Measurements from ENCODE around the gene ZNF8.
"Not testable (repeated sequence)": the region's sequence is repeated elsewhere in the genome, so short reads cannot be mapped to it uniquely, and the experiment has no call there.

The ZNF8 gene

DNA sequence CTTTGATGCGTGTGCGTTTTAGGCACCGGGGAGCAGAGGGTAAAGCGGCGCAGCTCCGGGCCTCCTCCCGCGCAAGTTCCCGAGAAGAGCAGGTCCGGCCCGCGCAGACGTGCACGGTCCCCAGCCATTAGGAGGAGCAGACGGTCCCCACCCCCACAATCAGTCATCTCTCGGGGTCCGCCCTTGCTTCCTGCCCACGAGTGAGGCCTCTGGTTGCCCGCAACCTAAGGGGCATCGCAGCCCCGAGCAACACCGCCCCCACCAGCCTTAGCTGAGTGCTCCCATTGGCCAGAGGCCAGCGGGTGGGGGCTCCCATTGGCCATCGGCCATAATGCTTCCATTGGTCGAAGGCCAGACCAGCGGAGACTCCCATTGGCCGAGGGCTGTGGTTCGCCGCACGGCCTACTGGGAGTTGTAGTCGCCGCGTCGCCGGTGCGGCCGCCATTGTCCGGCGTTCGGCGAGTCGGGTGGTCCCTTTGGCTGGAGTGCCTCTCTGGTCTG lies at the start of gene ZNF8:
Gene ZNF8 (plus strand): TSS at position 415 of the 501 bp plus-strand sequence. CDS start 127 bp downstream, outside the sequence.
- Mint-ChIP-seq H3K4me3 (peak within 1 kb of the TSS; percentile 88), H3K27ac (peak within 1 kb of the TSS; percentile 90), H3K27me3 (ENCODE audit: low read depth) (no peaks in the 10 kb centered on the region), H3K4me1 (ENCODE audit: low read depth) (peaks cover 18% of the 10 kb centered on the region), H3K36me3 (ENCODE audit: low read depth) (peaks cover 71% of the 10 kb centered on the region), H3K9me3 (peaks cover 41% of the 10 kb centered on the region)
- DNase-seq (ENCODE audit: low spot score) = peak; percentile 99

DNA sequence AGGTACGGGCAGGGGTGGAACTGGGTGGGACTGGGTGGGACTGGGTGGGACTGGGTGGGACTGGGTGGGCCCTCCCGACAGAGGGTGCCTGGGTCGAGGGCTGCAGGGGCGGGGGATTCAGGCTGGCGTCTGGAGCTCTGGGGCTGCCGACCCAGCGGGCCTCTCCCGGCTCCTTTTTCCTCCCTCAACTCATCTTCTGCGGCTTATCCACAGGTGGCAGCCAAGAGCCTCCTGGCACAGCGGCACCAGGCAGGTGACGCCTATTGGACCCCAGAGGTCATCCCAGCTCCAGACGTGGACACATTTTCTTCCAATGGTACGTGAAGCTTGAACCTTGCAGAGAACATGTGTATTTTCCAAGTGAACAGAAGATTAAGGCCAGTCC lies 49.5 kb upstream of the ZNF8 start:
- no peak for DNase-seq (ENCODE audit: low spot score)
- peak overlapping the region; percentile 94 for H3K4me3 Mint-ChIP-seq
- peaks cover 13% of the 10 kb centered on the region for H3K4me1 Mint-ChIP-seq (ENCODE audit: low read depth)
- H3K36me3 Mint-ChIP-seq (ENCODE audit: low read depth) = peaks cover 53% of the 10 kb centered on the region
- H3K9me3 Mint-ChIP-seq = peaks cover 52% of the 10 kb centered on the region
- H3K27ac Mint-ChIP-seq = peak overlapping the region; percentile 53
- no peaks in the 10 kb centered on the region for H3K27me3 Mint-ChIP-seq (ENCODE audit: low read depth)

DNA sequence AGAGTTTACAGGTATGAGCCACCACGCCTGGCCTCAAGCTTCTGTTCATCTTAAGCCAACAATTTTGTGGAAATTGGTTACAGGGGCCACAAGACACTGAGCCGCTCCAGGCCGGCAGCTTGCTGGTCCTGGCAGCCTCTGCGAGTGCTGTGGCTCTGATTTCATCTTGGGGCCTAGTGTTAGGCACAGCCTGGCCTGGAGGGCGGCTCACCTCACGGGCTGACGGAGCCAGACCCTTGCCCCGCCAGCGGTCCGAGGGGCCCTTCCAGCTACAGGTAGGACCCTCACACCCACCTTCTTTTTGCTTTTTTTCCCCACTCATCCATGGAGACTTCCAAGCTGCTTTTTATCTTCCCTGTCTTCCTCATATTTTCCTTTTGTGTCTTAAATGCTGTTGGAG lies 41.4 kb upstream of the ZNF8 start:
- DNase-seq (ENCODE audit: low spot score) = no peak
- H3K27ac Mint-ChIP-seq = no peak overlapping the region

DNA sequence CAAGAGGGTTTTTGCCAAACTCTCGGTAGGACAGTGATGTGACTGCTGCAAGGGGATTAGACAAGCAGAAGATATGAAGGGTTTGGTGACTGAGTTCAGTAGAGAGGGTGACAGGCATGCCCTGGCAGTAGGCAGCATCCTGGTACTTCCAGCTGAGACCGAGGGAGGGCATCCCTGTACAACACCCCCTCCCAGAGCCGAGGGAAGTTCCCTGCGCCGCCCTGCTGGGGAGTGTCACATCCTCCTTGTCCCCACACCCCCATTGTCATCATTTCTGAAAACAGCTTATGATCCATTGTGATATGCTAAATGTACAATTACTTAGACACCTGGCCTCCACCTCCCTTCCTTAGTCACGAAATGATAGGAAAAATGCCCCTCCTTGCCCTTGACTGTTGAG lies 35.4 kb upstream of the ZNF8 start:
- H3K36me3 Mint-ChIP-seq (ENCODE audit: low read depth) = peaks cover 94% of the 10 kb centered on the region
- H3K27me3 Mint-ChIP-seq (ENCODE audit: low read depth) = no peaks in the 10 kb centered on the region
- no peak for DNase-seq (ENCODE audit: low spot score)
- H3K9me3 Mint-ChIP-seq = peaks cover 69% of the 10 kb centered on the region
- no peak overlapping the region for H3K27ac Mint-ChIP-seq
- H3K4me3 Mint-ChIP-seq = no peak overlapping the region
- H3K4me1 Mint-ChIP-seq (ENCODE audit: low read depth) = no peaks in the 10 kb centered on the region

More for the DNA sequence above, 41.4 kb upstream of the ZNF8 start:
- H3K4me1 Mint-ChIP-seq (ENCODE audit: low read depth) = no peaks in the 10 kb centered on the region
- peaks cover 90% of the 10 kb centered on the region for H3K36me3 Mint-ChIP-seq (ENCODE audit: low read depth)
- H3K9me3 Mint-ChIP-seq = peaks cover 57% of the 10 kb centered on the region
- H3K4me3 Mint-ChIP-seq = no peak overlapping the region
- no peaks in the 10 kb centered on the region for H3K27me3 Mint-ChIP-seq (ENCODE audit: low read depth)

DNA sequence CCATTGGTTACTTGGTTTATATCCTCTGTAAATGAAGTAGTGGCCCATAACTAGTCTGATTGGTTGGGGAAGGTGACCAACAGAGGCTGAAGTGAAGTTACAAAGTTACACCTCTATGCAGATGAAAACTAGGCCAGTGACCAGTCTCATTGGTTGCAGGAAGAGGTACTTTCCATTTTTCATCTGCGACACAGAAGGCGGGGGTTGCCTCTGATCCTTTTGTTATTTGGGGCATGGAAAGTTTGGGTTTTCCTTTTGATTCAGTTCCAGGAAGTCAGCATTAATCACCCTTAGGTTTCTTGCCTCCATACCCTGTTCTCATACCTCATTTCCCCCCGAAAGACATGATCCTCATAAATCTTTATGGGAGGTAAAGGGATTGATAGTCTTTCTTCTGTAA lies 29.9 kb upstream of the ZNF8 start:
- Mint-ChIP-seq H3K4me1 (ENCODE audit: low read depth) (no peaks in the 10 kb centered on the region), H3K9me3 (peaks cover 74% of the 10 kb centered on the region), H3K36me3 (ENCODE audit: low read depth) (peaks cover 95% of the 10 kb centered on the region), H3K4me3 (no peak overlapping the region), H3K27ac (no peak overlapping the region), H3K27me3 (ENCODE audit: low read depth) (no peaks in the 10 kb centered on the region)
- no peak for DNase-seq (ENCODE audit: low spot score)

DNA sequence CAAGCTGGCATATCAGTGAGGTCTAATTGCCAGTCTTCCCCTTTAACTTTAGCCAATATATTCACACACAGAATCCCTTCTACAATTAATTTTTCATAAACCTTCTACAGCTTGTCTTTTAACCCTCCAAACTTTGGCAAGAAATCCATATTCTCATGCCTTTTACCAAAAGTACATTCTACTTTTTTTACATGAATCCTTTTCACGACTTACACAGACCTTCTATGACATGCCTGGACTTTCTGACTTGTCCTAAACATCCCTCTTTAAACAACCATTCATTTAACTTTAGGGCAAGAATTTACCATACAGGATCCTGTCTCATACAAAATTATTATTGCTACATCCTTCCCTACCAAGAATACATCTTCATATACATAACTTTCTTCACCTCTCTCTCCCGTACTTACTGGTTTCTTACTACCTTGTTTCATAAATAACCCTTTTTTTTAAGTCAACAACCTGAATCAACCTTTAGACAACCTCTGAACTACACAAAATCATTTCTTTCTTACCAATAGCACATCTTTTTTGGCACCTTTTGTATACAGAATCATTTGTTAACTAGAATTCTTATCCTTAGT lies 26.6 kb upstream of the ZNF8 start:
- Mint-ChIP-seq H3K9me3 (peaks cover 73% of the 10 kb centered on the region), H3K36me3 (ENCODE audit: low read depth) (peaks cover 94% of the 10 kb centered on the region), H3K4me1 (ENCODE audit: low read depth) (no peaks in the 10 kb centered on the region), H3K4me3 (no peak overlapping the region), H3K27me3 (ENCODE audit: low read depth) (no peaks in the 10 kb centered on the region), H3K27ac (no peak overlapping the region)
- no peak for DNase-seq (ENCODE audit: low spot score)

DNA sequence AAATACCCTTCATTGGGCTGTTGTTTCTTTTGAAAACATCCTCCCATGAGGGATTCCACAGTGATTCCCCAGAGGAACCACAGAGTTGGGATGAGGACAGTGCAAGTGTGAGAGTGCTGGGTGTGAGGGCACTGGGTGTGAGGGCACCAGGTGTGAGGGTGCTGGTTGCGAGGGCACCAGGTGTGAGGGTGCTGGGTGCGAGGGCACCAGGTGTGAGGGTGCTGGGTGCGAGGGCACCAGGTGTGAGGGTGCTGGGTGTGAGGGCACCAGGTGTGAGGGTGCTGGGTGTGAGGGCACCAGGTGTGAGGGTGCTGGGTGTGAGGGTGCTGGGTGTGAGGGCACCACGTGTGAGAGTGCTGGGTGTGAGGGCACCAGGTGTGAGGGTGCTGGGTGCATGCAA lies 20.5 kb upstream of the ZNF8 start:
- H3K27ac Mint-ChIP-seq; H3K4me3 Mint-ChIP-seq; H3K4me1 Mint-ChIP-seq (ENCODE audit: low read depth); DNase-seq (ENCODE audit: low spot score); H3K27me3 Mint-ChIP-seq (ENCODE audit: low read depth): not testable (repeated sequence)
- H3K36me3 Mint-ChIP-seq (ENCODE audit: low read depth) = peaks cover 94% of the 10 kb centered on the region
- H3K9me3 Mint-ChIP-seq = peaks cover 77% of the 10 kb centered on the region

DNA sequence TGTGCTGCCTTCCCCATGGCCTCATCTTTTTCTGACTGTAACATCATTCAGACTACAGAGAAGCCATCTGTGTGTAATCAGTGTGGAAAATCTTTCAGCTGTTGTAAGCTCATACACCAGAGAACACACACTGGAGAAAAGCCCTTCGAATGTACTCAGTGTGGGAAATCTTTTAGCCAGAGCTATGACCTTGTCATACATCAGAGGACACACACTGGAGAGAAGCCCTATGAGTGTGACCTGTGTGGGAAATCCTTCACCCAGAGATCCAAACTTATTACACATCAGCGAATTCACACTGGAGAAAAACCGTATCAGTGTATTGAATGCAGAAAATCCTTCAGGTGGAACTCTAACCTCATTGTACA lies 17.2 kb upstream of the ZNF8 start:
- Mint-ChIP-seq H3K4me1 (ENCODE audit: low read depth) (no peaks in the 10 kb centered on the region), H3K4me3 (no peak overlapping the region), H3K27ac (no peak overlapping the region), H3K9me3 (peaks cover 59% of the 10 kb centered on the region), H3K27me3 (ENCODE audit: low read depth) (no peaks in the 10 kb centered on the region), H3K36me3 (ENCODE audit: low read depth) (peaks cover 76% of the 10 kb centered on the region)
- no peak for DNase-seq (ENCODE audit: low spot score)

DNA sequence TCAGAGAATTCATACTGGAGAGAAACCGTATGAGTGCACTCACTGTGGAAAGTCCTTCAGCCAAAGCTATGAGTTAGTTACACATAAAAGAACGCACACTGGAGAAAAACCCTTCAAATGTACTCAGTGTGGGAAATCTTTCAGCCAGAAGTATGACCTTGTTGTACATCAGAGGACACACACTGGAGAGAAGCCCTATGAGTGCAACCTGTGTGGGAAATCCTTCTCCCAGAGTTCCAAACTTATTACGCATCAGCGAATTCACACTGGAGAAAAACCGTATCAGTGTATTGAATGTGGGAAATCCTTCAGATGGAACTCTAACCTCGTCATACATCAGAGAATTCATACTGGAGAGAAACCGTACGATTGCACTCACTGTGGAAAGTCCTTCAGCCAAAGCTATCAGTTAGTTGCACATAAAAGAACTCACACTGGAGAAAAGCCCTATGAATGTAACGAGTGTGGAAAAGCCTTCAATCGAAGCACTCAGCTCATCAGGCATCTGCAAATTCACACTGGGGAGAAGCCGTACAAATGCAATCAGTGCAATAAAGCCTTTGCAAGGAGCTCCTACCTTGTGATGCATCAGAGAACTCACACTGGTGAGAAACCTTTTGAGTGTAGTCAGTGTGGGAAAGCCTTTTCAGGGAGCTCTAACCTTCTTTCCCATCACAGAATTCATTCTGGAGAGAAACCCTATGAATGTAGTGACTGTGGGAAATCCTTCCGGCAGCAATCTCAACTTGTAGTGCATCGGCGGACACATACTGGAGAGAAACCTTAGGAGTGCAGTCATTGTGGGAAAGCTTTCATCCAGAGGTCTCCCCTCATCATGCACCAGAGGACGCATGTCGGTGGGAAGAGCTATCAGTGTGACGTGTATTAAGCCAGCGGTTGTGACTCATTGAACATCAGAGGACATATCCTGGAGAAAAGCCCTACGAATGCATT lies 16.5 kb upstream of the ZNF8 start:
- Mint-ChIP-seq H3K36me3 (ENCODE audit: low read depth) (peaks cover 73% of the 10 kb centered on the region), H3K4me3 (no peak overlapping the region), H3K27ac (no peak overlapping the region), H3K9me3 (peaks cover 55% of the 10 kb centered on the region), H3K27me3 (ENCODE audit: low read depth) (no peaks in the 10 kb centered on the region), H3K4me1 (ENCODE audit: low read depth) (no peaks in the 10 kb centered on the region)
- DNase-seq (ENCODE audit: low spot score) = no peak

DNA sequence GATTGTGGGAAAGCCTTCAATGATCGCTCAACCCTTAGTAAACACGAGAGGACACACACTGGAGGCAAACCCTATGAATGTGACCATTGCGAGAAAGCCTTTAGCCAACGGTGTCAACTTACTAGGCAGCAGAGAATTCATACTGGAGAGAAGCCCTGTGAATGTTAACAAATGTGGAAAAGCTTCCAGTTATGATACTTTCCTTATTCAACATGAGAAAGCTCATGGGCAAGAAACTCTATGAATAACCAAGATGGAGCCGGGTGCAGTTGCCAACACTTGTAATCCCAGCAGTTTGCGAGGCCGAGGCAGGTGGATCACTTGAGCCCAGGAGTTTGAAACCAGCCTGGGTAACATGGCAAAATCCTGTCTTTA lies 15.8 kb upstream of the ZNF8 start:
- DNase-seq (ENCODE audit: low spot score) = no peak
- Mint-ChIP-seq H3K27me3 (ENCODE audit: low read depth) (no peaks in the 10 kb centered on the region), H3K36me3 (ENCODE audit: low read depth) (peaks cover 67% of the 10 kb centered on the region), H3K9me3 (peaks cover 48% of the 10 kb centered on the region), H3K4me1 (ENCODE audit: low read depth) (no peaks in the 10 kb centered on the region), H3K27ac (no peak overlapping the region), H3K4me3 (no peak overlapping the region)

DNA sequence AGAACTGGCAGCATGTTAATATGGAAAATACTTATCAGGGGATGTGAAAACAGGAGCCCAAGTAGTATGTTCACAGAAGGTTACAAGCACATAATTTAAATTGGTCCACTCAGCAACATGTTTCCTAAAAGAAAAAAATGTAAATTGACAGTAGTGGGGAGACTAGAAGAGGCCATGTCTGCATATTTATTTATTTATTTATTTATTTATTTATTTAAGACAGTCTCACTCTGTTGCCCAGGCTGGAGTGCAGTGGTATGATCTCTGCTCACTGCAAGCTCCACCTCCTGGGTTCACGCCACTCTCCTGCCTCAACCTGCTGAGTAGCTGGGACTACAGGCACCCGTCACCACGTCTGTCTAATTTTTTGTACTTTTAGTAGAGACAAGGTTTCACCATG lies 13.7 kb upstream of the ZNF8 start:
- Mint-ChIP-seq H3K4me3 (no peak overlapping the region), H3K27ac (no peak overlapping the region), H3K27me3 (ENCODE audit: low read depth) (no peaks in the 10 kb centered on the region), H3K4me1 (ENCODE audit: low read depth) (no peaks in the 10 kb centered on the region), H3K36me3 (ENCODE audit: low read depth) (peaks cover 56% of the 10 kb centered on the region), H3K9me3 (peaks cover 45% of the 10 kb centered on the region)
- no peak for DNase-seq (ENCODE audit: low spot score)

DNA sequence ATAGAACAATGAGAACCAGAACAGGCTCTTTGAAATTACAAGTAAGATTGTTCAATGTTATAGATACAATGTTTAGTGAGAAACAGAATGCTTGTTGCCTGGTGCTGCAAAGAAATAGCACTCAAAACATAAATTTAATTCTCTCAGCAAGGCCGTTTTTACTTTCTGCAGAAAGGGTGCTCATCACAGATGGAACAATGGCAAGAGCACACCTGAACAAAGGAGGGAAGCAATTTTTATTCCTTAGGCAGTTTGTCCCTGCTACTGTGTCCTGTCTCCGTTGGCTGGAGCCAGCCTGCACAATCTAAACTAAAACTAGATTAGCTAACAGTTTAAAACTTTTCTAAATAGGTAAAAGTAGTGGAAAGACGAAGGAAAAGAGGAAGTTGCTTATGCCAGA lies 10.4 kb upstream of the ZNF8 start:
- no peaks in the 10 kb centered on the region for H3K27me3 Mint-ChIP-seq (ENCODE audit: low read depth)
- peaks cover 25% of the 10 kb centered on the region for H3K9me3 Mint-ChIP-seq
- H3K27ac Mint-ChIP-seq = no peak overlapping the region
- no peaks in the 10 kb centered on the region for H3K4me1 Mint-ChIP-seq (ENCODE audit: low read depth)
- no peak overlapping the region for H3K4me3 Mint-ChIP-seq
- no peak for DNase-seq (ENCODE audit: low spot score)
- H3K36me3 Mint-ChIP-seq (ENCODE audit: low read depth) = peaks cover 53% of the 10 kb centered on the region

DNA sequence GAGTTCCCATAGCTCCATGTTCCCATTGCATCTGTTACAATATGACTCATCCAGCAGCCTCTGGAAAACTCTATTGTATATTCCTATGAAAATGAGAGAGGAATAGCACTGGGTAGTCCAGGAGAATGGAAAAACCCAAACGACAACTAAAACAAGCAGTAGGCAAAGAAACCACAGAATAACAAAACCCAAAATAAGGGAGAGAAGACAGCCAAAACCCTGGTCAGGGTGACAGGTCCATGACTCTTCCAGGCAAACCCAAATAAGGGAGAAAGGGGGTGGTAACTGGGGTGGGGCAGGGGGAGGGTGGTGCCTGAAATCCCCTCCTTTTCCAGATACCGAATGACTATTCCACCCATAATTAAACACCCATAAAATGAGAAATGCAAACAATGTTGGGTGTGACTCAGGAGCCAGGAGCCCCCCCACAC lies 4.0 kb upstream of the ZNF8 start:
- H3K36me3 Mint-ChIP-seq (ENCODE audit: low read depth) = peaks cover 76% of the 10 kb centered on the region
- DNase-seq (ENCODE audit: low spot score) = no peak
- H3K9me3 Mint-ChIP-seq = peaks cover 36% of the 10 kb centered on the region
- no peaks in the 10 kb centered on the region for H3K27me3 Mint-ChIP-seq (ENCODE audit: low read depth)
- H3K4me3 Mint-ChIP-seq = no peak overlapping the region
- H3K4me1 Mint-ChIP-seq (ENCODE audit: low read depth) = peaks cover 4% of the 10 kb centered on the region
- H3K27ac Mint-ChIP-seq = no peak overlapping the region

DNA sequence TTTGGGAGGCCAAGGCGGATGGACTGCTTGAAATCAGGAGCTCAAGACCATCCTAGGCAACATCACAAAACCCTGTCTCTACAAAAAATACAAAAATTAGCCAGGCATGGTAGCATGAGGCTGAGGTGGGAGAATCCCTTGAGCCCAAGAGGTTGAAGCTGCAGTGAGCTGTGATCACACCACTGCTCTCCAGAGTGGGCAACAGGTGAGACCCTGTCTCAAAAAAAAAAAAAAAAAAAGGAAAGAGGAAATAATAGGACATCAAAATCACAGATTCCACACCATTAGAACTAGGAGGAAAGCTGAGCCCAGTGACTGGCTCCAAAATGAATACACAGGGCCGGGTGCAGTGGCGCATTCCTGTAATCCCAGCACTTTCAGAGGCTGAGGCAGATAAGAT lies 3.2 kb upstream of the ZNF8 start:
- Mint-ChIP-seq H3K4me1 (ENCODE audit: low read depth) (peaks cover 12% of the 10 kb centered on the region), H3K27me3 (ENCODE audit: low read depth) (no peaks in the 10 kb centered on the region), H3K9me3 (peaks cover 36% of the 10 kb centered on the region), H3K27ac (no peak overlapping the region), H3K4me3 (no peak overlapping the region), H3K36me3 (ENCODE audit: low read depth) (peaks cover 78% of the 10 kb centered on the region)
- DNase-seq (ENCODE audit: low spot score) = no peak

All from T-helper 2 cell treated with Interferon-gamma antibody and Interleukin-4, amounts not matched to agents 5 μg/mL and 100 μg/mL, for 36 hours (primary cell).